NCI-H2029 treated with DMSO at 0.1 percent for 48 hours (cell line): ENCODE results near the gene CARNS1.
"Not testable (repeated sequence)": the region's sequence is repeated elsewhere in the genome, so short reads cannot be mapped to it uniquely, and the experiment has no call there.

Experiments used
- DNase-seq: peaks from one replicate; lab custom pipeline; 2025; lab: John Stamatoyannopoulos, UW

CARNS1 gene

DNA sequence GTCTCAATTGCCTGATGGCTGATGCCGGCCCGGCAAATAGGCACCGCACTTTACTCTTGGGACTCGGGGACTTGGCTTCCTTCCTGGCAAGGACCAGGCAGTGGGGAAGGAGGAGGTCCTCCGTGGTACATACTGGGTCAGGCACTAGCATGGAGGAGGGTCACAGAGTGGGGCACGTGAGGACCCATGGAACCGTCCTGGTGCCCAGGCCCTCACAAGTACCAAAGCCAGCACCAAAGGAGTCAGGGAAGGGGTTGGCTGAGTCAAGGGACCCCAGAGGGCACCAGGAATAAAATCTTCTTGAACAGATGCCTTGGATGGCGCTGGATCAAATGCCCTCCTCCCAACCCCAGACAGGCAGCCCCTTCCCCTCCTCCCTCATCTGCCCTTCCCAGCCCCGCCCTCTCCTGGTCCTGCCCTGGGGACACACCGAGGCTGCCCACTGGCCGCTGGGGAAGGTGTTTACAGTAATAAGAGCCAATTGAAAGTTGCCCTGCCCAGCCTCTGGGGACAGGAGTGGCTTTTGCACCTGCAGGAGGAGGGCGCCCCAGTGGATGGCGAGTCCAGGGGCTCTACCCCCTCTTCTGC is 5.6 kb upstream of the CARNS1 start:
- DNase-seq = no peak

DNA sequence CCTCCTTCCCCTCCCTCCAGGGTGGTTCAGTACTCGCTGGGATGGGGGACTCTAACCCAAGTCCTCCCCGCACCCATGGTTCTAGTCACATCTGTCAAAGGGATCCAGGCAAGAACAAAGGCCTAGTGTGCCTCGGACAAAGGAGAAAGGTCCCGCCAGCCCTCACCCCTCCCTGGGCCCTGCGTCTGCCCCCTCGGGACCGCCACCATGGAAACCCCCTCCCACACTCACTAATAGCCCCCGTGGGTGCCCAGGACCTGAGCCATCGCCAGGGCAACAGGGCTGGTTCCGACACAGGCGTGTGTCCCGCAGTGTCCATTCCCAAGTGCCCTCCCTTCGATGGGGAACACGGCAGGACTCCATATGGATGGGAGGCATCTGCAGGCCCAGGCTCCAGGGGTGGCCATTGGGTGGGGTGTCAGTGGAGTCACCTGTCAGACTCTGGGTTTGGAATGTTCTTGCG is 5.1 kb upstream of the CARNS1 start:
- DNase-seq = no peak

GRCh38 chr11:67410984-67411784 is 4.3 kb upstream of the CARNS1 start:
- no peak for DNase-seq

GRCh38 chr11:67411785-67412152 is 3.7 kb upstream of the CARNS1 start:
- no peak for DNase-seq

- no peak for DNase-seq
Observed at GRCh38 chr11:67412495-67413179, 2.8 kb upstream of the CARNS1 start.

DNA sequence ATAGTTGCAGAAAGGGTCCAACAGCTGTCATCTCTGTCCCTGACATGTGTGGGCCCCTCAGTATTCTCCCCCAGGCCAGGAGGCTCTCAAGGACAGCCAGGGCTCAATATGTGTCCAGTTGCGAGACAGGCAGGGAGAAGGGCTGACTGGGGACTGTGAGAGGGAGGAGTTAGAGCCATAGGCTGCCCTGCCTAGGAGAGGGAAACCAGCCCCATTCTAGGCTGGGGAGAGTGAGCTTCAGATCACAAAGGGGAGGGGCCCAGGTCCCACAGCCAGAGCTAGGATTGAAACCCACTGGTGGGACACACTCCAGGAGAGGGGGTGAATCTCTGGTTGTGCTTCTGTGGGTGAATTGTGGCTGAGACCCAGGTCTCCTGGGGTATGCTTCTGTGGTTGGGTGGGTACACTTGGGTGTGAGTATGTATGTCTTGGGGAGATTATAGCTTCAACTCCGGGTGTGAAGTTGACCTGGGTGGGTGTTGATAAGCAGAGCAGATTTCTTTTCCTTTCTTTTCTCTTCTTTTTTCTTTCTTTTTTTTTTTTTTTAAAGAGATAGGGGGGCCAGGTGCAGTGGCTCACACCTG is 2.1 kb upstream of the CARNS1 start:
- no peak for DNase-seq

DNA sequence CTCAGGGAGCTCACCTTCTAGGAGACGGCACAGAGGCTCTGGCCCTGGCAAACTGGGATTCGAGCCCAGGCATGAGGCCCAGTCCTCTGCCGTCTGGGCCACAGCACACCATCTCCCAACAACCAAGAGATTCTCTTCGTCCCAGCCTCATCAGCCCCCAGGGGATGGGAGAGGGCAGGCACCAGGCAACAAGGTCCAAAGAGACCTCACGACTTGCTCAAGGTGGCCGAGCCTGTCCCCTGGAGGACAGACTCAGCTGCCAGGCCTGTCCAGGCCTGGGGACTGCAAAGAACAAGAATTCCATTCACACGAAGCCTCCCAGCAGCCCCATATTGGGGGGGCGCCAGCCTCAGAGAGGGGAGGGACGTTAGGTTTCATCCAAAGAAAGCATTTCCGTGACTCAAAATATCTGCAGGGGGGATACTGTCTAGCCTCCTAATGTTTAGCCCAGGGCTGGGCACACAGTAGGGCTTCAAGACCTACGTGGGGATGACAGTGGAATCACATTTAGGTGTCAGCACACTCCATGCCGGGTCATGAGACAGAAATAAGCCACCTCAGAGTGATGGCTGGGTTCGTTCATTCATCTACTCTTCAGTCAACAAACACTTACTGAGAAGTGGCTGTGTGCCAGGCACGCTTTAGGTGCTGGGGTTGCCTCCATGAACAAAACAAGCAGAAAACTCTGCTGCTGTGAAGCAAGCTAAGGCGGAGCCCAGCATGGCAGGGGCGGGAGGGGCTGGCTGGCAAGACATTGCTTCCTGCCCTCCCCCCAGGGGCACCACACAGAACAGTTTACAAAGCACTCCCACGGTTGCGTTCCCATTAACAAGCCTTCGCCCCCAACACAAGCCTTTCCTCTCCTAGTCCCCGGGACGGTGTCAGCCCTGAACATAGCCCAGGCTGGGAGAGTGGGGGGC is 1.2 kb downstream of the CARNS1 start:
- DNase-seq = peak; percentile 57

DNA sequence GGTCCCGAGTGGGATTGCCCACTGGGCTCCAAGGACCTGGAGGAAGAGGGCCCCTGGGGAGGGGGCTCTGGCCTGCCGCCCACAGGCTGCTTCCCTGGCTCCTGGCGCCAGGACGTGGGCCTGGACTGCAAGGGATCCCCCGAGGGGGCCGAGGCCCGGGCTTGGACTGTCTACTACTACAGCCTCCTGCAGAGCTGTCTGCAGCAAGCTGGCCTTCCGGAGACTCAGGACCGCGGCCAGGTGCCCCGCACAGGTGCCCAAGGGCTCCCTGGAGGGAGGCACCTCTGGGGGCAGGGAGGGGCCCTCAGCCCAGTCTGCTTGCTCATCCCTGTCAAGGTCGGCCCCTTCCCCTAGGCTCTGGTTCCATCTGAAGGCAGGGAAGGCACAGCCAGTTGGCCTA is 1.9 kb downstream of the CARNS1 start:
- DNase-seq = no peak

- DNase-seq = no peak
Observed at GRCh38 chr11:67418476-67419281, 3.2 kb downstream of the CARNS1 start.

DNA sequence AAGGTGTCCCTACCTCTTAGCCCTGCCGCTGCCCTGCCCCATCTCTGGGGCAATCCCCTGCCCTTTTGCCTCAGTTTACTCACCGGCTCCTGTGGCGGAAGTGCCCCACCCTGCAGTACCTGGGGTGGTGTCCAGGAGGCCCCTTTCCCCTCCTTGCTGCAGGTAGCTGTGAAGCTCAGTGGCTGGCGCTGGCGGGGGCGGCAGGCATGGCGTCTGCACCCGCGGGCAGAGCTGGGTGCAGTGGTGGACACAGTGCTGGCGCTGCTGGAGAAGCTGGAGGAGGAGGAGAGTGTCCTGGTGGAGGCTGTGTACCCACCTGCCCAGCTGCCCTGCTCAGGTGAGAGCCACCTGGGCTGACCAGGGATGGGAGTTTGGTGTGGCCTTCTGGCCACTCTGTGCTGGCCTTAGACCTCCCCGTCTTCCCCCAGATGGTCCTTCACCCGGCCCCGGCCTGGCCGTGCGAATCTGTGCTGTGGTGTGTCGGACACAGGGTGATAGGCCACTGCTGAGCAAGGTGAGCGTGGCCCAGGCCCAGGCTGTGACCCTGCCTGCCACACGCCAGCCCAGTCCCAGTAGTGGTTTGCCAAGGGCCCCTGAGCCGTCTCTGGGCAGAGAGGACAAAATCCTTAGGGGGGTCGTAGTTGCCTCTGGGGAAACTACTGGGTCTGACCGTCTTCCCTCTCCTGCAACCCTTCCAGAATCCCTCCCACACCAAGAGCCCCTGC is 4.0 kb downstream of the CARNS1 start:
- no peak for DNase-seq

- DNase-seq = no peak
Observed at GRCh38 chr11:67420147-67420645, 4.7 kb downstream of the CARNS1 start.

- peak; percentile 68 for DNase-seq
Observed at GRCh38 chr11:67420646-67421429, 5.4 kb downstream of the CARNS1 start.

- DNase-seq = no peak
Observed at GRCh38 chr11:67421430-67422031, 6.1 kb downstream of the CARNS1 start.

GRCh38 chr11:67422891-67423290 is 7.4 kb downstream of the CARNS1 start:
- no peak for DNase-seq

DNA sequence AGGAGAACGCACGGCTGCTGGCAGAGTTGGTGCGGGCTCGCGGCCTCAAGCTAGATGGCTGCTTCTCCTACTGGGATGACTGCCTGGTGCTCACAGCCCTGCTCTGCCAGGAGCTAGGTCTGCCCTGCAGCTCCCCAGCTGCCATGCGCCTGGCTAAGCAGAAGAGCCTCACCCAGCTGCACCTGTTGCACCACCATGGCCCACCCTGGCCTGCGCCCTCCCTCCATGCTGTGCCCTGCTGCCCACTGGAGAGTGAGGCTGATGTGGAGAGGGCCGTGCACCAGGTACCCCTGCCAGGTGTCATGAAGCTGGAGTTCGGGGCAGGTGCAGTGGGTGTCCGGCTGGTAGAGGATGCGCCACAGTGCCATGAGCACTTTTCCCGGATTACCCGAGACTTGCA is 8.0 kb downstream of the CARNS1 start:
- no peak for DNase-seq

- no peak for DNase-seq
Observed at GRCh38 chr11:67423891-67424613, 8.6 kb downstream of the CARNS1 start.

GRCh38 chr11:67427364-67427859 is 11.9 kb downstream of the CARNS1 start:
- DNase-seq = not testable (repeated sequence)
